ACHN (cell line): ENCODE results near the gene LYRM2.
A peak's percentile ranks its signal among the peaks of the same experiment; 100 is the strongest.
"Not testable (repeated sequence)": the region's sequence is repeated elsewhere in the genome, so short reads cannot be mapped to it uniquely, and the experiment has no call there.

Experiments used
- DNase-seq: peaks from one replicate; pipeline ENCODE4 v3.0.0-alpha.2; 2015
- in situ Hi-C: cut with HindIII; loops from 2 replicates; pipeline ENCODE4 v1.10.0; 2017; ENCODE audit warnings: low sequenced_read_pairs, low pct_ligation_motif_present, low pct_unique_long_range_greater_than_20kb

Gene LYRM2

DNA sequence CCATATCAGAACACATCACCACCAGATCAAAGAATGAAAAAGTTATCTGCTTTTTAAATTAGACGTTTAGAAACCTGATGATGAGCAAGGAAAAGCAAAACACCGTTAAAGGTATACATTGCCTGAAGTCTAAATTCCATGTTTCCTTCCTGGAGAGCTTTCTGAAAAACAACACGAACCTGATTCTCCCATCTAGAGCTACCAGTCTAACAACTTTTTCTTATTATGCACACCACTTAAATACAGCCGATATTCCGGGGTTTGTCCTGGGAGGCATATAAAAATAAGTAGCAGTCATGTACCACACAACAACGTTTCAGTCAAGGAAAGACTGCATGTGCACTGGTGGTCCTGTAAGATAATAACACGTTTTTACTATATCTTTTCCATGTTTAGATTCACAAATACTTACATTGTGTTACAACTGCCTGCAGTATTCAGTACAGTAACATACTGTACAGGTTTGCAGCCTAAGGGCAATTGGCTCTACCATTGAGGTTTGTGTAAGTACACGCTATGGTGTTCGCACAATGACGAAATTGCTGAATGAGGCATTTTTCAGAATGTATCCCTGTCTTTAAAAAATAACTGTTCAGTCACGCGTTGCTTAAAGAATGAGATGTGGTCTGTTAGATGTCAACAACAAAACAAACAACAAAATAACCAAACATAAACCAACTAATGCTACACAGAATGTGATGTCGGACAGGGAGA, 19.1 kb upstream of the LYRM2 start:
- DNase-seq, result no peak
- in situ Hi-C loops, result no loop called here

DNA sequence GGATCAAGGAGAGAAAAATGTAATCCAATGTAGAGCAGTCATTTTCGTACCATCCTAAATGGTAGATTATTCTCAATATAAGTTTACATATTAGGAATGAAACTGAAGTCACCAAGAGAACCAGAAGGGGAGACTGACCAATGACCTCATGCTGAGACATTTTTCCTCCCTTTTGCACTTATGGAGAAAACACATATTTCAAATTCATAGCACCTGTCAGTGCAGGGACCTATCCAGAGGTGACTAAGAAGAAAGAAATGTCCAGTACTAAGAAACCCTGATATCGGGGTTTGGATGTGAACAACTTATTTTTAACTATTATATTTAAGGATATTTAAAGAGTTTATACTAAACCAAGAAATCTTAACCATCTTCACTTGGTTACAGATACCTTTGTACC, 16.6 kb upstream of the LYRM2 start:
- peak; percentile 4 for DNase-seq
- in situ Hi-C loops, result no loop called here

DNA sequence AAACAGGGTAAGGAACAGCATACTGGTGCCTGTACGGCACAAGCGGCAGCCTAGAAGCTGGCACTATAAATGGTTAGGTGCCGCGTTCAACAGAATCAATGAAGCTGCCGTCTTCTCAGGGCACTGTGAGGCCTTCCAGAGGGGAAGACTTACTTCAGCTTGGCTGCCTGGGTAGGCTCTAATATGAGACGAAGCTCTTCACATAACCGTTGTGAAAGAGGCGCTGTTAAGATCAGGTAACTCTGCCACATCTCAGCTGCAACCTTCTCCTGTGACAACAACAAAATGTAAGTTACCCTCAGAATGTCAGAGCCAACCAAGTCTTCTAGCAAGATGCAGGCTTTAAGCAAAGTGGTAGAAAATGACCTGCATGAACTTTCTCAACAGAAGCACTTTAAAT, 12.0 kb upstream of the LYRM2 start:
- in situ Hi-C loops, result no loop called here
- DNase-seq, result no peak

DNA sequence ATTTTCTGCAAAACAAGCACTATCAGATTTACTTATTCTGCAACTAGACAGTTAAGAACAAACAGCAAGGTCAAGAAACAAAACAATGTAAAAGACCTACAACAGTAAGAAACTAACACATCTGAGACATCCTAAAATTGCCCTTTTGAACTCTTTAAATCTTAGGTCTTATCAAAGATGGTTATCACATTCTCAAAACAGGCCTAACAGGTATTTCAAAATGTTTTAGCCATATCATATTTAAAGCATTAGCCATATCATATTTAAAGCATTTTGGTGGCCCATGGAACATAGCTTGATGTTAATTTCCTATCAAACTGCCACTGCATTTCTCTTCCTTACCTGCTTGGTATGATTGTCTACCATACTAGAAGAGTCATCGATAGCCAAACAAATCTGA, 11.1 kb upstream of the LYRM2 start:
- no peak for DNase-seq
- in situ Hi-C loops, result no loop called here

DNA sequence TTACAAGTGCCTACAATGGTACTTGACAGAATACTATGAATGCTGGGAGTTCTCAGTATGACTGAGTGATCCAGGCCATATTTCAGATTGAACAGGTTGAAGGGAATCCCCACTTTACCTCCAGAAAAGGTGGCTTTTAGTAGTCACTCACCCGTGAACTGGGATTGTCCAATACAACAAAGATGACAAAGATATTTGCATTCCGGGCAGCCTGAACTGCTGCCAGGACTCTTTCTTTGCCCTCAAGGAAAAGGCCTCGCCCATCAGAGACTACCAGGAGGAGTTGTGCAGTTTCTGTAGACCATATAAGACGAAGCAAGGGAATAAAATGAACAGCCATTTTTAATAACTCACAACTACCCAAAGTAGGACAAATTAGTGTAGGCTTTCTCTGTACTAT, 6.3 kb upstream of the LYRM2 start:
- DNase-seq, result no peak
- in situ Hi-C loops, result no loop called here

DNA sequence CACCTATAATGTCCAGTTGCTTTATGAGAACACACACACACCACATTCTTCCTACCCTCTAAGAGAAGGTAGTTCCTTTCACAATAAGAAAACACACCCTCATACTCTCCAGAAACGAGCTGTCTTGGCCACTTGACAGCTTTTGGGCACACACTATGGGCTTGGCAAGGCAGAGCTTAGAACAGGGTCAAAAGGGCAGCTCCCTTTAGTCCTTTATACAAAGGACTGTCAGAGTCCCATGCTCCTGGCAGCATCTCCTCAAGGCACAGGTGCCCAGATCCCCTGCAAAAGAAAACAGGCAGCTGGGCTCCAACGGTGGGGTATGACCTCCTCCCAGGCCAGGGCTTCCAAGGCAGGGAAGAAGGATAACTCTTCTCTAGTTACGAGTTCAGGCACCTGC, 4.9 kb upstream of the LYRM2 start:
- in situ Hi-C loops, result no loop called here

DNA sequence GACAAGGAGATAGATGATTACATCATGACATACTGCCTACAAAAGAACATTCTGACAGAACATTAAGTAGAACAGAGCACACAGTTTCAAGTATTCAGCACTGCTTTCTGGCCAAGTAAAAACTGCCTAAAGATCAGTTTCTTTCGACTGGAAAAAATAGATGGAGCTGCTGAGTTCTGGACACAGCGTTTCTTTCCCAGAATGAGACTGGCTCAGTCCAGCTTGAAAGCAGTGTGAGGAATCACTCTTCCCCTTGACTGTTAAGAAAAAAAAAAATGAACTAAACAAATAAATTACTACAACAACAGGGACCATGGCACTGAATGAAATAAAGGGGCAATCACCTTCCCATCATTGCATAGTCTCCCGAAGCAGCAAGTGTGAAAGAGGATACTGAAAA, 4.4 kb upstream of the LYRM2 start:
- in situ Hi-C loops, result no loop called here
- DNase-seq, result no peak

More for the DNA sequence above, 4.9 kb upstream of the LYRM2 start:
- DNase-seq, result no peak

DNA sequence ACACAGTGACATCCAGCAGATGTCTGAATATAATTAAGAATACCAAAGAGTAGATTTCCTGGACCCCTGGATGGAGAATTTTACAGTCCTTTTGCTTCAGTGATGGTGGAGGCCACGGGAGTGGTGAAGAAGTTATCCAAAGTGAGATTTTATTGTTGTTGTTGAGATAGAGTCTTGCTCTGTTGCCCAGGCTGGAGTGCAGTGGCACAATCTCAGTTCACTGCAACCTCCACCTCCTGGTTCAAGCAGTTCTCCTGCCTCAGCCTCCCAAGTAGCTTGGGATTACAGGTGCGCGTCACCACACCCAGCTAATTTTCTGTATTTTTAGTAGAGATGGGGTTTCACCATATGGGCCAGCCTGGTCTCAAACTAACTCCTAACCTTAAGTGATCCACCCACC, 3.0 kb upstream of the LYRM2 start:
- in situ Hi-C loops, DNase-seq: not testable (repeated sequence)

DNA sequence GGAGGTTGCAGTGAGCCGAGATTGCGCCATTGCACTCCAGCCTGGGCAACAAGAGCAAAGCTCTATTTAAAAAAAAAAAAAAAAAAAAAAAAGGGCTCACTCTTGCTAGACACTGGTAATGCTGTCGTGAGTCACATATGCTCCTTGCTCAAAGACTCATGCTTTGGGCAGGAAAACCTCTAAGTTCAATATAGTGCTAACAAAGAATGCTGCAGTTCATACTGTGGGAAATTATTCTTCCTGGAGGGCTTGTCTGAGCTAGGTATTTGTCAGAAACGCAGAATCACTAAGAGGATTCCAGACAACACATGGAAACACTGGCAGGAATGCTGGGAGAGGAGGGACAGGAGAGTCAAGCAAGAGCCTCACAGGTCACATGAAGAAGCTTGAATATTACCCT, 2.3 kb upstream of the LYRM2 start:
- no peak for DNase-seq
- in situ Hi-C loops, result no loop called here

DNA sequence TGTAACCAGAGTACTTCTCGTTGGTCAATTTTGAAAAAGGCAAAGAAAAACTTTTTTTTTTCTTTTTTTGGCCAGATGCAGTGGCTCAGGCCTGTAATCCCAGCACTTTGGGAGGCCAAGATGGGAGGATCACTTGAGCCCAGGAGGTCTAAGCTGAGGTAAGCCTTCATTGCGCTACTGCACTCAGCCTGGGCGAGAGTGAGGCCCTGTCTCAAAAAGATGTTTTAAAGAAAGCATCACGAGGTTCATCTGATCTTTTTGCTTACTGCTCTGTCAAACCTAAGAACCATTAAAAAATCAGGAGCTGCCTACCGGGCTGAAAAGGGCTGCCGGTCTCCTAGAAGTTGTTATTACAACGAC, 607 bp downstream of the LYRM2 start:
- in situ Hi-C loops, result no loop called here
- no peak for DNase-seq

DNA sequence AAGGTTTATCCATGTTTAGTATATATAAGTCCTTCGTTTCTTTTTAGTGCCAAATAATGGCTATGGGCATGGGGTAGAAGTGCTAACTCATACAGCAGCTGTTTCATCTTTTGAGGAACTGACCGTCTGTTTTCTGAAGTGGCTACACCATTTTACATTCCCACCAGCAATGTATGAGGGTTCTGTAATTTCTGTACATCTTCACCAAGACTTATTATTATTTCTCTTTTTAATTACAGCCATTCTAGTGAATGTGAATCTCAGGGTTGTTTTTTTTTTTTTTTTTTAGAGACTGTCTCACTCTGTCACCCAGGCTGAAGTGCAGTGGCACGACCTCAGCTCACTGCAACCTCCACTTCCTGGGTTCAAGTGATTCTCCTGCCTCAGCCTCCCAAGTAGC, 2.1 kb downstream of the LYRM2 start:
- in situ Hi-C loops, DNase-seq: not testable (repeated sequence)

DNA sequence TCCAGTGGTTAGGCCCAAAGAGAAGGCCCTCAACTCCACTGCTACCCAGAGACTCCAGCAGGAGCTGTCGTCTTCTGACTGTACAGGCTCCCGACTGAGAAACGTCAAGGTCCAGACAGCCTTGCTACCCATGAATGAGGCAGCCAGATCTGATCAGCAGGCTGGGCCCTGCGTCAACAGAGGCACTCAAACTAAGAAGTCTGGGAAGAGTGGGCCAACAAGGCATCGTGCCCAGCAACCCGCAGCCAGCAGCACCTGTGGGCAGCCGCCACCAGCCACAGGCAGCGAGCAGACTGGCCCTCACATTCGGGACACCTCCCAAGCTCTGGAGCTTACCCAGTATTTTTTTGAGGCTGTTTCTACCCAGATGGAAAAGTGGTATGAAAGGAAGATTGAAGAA, 8.1 kb downstream of the LYRM2 start:
- in situ Hi-C loops, result no loop called here

DNA sequence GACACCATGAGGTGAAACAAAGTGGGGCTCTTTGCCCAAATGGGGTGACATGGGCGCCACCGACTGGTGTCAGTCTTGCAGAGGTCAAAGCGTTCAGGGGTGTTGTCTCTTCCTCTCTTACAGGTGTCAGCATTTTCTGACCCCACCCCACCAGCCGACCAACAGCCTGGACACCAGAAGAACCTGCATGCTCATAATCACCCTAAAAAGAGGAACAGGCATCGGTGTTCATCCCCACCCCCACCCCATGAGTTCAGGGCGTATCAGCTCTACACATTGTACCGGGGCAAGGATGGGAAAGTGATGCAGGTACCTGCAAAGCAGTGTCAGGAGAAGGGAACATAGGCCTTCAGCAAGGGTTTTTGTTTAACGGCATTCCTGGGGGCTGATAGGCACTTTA, 14.8 kb downstream of the LYRM2 start:
- no peak for DNase-seq
- in situ Hi-C loops, result no loop called here

More for the DNA sequence above, 8.1 kb downstream of the LYRM2 start:
- no peak for DNase-seq

DNA sequence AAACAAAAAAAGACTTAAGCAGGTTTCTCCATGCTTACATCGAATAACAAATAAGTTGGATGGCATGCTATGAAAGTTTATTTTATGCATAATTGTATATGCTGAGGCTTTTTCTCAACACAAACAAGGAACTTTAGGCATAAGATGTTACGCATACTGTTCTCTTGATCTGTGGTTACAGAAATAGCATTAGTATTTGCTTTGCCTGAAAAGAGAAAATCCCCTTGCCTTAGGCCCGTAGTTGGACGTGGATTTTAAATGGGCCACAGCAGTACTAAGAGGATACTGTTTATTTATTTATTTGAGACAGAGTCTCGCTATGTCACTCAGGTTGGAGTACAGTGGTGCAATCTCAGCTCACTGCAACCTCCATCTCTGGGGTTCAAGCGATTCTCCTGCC, 19.0 kb downstream of the LYRM2 start:
- DNase-seq, result no peak
- in situ Hi-C loops, result no loop called here

DNA sequence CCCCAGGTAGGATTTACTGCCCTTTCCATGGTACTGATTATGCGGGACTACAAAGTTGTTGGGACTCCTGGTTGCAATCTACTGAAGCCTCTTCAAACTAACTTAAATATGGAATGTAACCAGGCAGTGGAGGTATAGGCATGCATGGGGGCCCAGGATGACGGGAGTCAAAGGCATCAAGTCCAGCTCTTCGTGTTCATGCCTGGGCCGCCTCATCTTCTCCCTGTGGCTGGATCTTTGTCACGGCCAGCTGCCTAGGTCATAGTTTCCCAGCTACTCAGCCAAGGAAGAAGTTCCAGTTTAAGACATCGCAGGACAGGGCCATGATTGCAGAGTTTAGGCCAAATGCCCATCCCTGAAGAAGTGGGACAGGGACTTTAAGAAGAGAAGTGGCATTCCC, 20.5 kb downstream of the LYRM2 start:
- no peak for DNase-seq
- in situ Hi-C loops, result no loop called here

DNA sequence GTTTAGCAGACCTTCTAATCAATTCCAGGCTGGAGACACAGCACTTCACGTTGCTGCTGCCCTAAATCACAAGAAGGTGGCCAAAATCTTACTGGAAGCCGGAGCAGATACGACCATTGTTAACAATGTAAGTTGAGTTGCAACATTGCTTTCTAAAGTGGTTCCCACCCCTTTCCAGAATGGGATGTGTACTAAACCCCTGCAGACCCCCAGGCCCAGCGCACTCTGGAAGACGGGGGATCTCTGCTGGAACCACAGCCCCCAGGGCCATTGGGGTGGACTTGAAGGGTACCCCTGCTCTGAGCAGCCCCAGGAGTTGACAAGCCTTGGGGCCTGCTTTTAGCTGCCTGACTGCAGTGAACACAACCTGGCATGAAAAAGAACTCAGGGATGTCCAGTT, 22.0 kb downstream of the LYRM2 start:
- no peak for DNase-seq
- in situ Hi-C loops, result no loop called here

DNA sequence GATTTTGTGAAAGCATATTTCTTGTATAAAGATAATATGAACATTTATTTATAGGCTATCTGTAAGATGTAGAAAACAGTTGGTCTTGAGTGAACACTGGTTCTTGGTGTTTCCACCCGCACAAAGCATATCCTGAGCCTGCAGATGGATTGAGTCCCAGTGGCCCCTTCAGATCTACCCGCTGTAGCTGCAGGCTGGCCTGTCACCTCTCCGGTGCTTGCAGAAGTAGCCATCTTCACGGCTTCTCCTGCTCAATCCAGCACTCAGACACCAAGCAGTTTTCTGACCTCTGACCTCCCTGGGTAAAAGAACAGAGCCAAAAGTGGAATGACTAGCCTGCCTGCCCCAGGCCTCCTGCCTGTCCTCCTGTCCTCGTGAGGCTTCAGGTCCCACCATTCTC, 22.7 kb downstream of the LYRM2 start:
- in situ Hi-C loops, result no loop called here

DNA sequence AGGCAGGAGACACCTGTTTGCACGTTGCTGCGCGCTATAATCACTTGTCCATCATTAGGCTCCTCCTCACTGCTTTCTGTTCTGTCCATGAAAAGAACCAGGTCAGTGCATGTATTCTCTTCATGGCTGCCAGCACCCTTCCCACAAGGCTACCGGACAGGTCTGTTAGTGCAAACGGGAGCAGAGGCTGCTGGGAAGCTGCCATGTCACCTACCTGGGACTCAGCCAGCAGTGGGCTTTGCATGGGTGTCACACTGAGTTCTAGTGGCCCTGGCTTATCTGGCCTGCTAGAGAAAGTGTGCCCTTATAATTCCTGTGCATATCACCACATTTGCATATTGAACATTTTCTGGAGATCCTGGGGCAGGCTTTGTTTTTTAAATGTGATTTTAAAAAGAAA, 24.8 kb downstream of the LYRM2 start:
- in situ Hi-C loops, result no loop called here

More for the DNA sequence above, 22.7 kb downstream of the LYRM2 start:
- DNase-seq, result no peak

DNA sequence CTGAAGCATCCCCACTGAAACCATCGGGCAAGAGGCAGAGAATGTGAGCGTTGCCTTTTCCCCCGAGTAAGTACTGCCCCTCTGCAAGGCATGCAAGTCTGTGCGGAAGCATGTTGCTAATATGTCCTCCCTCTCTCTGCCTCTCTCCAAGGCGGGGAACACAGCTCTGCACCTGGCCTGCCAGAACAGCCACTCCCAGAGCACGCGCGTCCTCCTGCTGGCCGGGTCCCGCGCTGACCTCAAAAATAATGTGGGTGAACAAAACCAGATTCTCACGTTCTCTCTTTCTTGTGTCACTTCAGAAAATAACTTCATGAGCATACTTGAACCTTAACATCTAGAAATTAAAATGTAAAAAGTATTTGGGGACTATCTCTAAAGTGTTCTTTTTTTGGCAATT, 26.4 kb downstream of the LYRM2 start:
- in situ Hi-C loops, result no loop called here
- DNase-seq, result no peak

More for the DNA sequence above, 24.8 kb downstream of the LYRM2 start:
- no peak for DNase-seq

DNA sequence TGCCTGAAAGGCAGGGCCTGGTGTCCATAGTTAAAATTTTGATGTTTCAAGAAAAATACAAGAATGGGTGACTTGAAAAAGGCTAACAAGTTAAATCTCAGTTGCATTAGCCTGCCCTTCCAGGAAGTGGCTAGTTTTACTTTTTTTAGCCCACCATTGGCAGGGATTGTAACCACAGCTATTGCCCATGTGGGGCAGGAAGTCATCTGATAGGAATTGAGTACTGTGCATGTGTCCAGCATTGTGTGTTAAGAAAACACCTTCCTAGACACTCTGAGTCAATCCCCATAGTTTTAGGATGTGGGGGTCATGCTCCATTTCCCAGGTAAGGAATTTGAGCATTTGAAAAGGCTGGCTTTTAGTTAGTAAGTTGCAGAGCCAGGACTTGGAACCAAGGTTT, 26.9 kb downstream of the LYRM2 start:
- in situ Hi-C loops, result no loop called here
- DNase-seq, result peak; percentile 2

DNA sequence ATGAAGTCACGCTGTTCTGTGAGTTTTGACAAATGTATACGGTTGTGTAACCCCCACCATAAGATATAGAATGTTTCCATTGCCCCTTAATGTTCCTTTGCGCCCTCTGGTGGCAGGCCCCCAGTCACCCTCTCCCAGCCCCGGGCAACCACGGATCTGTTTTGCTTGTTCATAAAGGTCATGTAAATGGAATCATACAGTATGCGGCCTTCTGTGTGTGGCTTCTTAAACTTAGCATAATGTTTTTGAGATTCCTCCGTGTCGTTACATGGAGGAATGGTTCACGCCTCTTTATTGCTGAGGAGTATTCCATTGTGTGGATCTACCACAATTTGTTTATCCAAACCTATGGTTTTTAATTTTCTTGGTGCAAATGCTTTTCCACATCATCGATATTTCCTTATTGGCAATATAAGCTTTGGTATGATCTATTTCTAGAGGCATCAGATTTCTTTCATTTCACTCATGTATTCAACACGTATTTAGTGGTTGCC, 28.4 kb downstream of the LYRM2 start:
- DNase-seq, result peak; percentile 12
- in situ Hi-C loops, result no loop called here
